GM18868 (cell line): Measurements from ENCODE around the gene LRRC27.

Experiments
- ATAC-seq: cut with Tn5 transposase; IDR thresholded peaks from one replicate; pipeline ENCODE4 v1.9.1; 2021; ENCODE audit warnings: mild to moderate bottlenecking, moderate library complexity; ENCODE audit not compliant: unreplicated experiment

The LRRC27 gene

DNA sequence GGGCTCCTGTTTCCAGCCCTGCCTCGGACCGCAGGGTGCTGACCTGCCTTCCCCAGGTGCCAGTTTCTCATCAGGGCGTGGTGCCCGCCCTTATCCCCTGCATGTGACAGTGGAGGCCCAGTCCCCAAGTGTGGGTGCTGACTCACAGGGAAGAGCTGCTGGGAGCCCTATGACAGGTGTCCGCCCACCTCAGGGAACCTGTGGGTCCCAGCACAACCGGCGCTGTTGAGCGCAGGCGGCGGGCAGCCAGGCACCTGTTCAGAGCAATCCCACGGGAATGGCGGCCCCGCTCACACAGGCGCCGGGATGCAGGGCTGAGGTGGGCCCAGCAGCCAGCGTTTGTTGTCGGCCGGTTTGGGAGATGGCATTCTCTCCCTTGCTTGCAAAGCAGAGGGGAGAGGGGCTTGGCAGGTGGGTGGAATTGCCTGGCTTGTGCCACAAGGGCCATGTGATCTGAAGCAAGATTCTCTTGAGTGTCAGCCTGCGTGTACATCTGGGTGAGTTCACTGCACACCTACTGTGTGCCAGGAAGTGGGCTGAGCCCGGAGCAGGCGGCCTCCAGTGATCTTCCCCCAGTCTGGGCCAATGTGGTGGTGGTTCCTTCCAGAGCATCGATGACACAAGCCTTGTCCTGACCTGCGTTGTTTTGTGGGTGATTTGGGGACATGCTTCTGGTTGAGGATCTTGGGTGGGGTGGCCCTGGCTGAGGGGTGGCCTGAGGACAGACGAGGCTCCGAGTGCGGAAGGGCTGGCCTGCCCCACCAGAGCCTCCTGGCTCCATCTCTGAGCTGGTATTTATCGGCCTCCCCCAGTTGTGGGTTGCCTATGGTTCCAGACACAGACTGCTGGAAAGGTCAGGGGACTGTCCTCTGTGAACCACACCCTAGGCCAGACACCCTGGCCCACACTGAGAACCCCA lies 67.4 kb downstream of the LRRC27 start:
- ATAC-seq = no peak

- ATAC-seq = no peak
These were observed 68.1 kb downstream of the LRRC27 start for GRCh38 chr10:132400041-132400546.

- no peak for ATAC-seq
These were observed 68.7 kb downstream of the LRRC27 start for GRCh38 chr10:132400547-132401151.

DNA sequence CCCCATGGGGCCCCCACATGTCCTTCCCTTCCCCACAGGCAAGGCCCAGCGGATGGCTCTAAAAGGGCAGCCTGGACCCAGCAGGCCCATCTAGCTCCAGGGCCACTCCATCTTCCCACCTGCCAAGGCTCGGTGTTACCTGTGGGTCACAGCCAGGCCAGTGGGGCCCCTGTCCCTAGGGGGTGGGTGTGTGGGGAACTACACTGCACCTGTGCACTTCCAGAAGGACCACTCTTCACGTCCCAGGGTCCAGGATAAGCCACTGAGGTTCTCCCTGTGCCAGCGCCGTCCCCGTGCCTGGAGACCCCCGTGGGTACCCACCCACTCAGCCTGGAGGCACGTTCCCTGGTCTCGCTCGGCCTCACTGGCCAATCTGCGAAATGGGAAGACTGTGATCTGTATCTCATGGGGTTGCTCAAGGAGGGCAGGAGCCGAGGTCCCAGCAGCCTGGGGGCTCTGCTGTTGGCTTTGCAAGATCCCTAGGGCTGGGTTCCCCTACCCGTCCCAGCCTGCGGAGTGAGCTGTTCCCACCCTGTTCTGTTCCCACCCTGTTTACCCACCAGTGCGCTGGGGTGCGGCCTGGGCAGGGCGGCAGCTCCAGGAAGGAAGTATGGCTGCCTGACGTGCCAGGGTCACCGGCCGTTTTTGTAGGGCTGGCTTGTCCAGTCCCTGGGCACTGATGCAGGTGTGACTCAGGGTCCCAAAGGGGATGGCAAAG lies 69.6 kb downstream of the LRRC27 start:
- no peak for ATAC-seq

- ATAC-seq = no peak
These were observed 70.8 kb downstream of the LRRC27 start for GRCh38 chr10:132402781-132403241.

DNA sequence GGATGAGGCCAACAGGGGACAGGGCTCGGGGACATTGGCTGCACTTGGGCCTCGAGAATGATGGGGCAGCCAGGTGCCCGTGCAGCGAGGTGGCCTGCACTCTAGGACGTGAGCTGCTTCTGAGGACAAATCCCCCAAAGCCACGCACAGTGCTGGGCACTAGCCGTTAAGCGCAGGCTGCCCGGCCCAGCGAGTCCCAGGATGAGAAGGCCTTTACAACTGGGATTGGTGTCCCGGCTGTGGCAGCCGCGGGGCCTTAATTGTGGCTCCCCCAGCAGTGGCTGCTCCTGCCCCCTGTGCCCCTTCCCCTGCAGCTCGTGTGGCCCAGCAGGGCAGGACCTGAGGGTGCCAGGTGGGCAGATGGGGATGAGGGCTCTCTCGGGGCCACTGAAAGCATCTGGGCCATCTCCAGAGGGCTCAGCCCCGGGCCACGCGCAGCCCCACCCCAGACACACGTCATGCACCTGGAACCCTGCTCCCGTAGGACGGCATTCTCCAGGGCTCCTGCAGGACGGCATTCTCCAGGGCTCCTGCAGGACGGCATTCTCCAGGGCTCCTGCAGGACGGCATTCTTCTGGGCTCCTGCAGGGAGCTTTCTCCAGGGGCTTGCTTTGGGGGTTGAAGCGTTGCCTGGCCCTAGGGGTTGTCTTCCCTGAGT lies 71.6 kb downstream of the LRRC27 start:
- no peak for ATAC-seq

- no peak for ATAC-seq
These were observed 72.3 kb downstream of the LRRC27 start for GRCh38 chr10:132404169-132404880.

- no peak for ATAC-seq
These were observed 73.0 kb downstream of the LRRC27 start for GRCh38 chr10:132404911-132405462.

- no peak for ATAC-seq
These were observed 73.5 kb downstream of the LRRC27 start for GRCh38 chr10:132405463-132405991.

DNA sequence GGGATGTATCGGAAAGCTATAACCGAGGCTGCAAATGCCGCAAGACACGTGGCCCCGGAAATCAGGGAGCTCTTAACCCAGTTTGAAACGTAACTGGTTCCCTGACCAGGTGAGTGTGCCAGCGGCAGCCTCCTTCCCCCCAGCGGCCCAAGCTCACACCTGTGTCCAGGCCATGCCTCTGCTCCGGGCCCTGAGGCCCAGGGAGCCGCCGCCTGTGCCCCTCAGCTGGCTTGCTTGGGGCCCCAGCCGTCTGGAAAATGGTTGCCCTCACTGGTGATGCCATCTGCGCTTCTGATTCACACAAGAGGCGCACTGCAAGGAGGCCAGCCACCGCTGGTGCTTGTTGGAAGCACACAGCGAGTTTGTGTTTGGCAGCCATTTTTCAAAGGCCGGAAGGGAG lies 74.2 kb downstream of the LRRC27 start:
- ATAC-seq = no peak

GRCh38 chr10:132406750-132407149 lies 74.8 kb downstream of the LRRC27 start:
- ATAC-seq = no peak

DNA sequence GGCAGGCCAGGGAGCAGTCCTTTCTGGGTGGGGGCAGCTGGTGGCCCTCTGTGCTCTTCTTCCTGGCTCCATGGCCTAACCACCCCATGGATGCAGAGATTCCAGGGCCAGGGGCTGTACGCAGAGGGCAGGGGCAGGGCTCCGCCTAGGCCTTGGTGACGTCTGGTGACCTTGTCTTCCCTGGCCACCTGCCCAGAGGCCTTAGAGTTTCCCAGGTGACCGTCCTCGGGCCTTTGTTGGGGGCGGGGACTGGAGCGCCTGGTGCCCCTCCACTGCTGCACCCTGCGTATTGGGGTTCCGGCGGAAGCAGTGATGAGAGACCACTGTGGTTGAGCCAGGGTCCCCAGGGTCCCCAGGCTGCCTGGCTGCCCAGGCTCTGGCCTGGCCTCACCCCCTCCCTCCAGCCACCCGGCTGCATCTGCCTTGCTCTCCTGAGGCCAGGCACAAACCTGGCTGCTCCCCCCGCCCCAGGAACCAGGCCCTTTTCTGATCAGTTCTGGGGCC lies 75.3 kb downstream of the LRRC27 start:
- ATAC-seq = no peak

GRCh38 chr10:132407846-132408278 lies 75.9 kb downstream of the LRRC27 start:
- peak; percentile 48 for ATAC-seq

DNA sequence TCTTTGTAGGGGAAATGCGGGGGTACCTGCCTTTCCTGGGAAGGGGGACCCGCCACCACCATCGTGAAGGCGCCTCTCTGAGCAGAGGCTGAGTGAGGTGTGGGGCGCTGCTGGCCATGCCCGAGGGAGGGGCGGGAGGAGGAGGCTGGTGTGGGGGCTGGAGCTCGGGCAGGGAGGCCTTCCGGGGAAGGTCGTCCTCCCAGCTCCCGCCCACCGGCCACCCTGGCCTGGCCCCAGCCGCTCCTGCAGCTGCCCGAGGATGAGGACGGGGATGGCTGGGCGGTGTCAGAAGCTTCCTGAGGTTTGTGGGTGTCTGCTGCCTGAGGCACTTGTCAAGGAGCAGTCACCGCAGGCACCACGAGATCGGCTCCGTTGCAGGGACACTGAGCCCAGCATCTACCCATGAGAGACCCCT lies 76.4 kb downstream of the LRRC27 start:
- ATAC-seq = peak; percentile 28

DNA sequence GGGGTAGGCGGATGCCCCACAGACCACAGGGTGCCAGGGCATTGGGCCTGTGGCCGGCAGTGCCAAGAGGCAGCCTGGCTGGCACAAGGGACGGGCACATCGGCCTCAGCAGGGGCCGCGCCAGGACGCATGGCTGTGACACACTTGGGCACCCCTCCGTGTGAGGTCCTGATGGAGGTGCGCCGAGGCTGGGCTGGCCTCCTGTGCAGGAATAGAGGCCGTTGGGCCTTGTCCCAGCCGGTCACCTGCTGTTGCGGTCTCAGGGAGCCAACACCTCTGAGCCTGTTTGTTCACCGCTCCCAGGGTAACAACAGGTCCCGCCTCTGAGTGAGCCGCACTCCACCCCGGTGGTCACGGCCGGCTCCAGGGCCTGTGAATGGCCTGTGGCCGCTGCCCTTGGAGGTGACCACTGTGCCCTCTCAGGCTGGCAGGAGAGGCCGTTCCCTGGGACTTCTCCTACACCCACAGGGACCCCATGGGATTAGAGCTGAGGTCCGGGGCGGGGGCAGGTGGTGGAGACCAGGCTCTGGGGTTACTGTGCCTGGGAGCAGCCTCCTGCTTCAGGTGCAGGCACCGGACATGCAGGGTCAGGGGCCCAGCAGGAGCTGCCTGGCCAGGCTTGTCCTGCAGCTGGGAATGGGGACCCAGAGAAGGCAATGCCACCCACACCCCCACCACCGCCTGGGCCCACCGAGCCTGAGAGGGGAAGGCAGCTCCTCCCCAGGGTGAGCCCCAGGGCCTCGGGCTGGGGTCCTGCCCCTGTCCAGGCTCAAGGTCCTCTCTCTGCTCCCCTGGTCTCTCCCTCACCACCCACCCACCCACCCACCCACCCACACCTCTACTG lies 77.1 kb downstream of the LRRC27 start:
- ATAC-seq = no peak

- no peak for ATAC-seq
These were observed 77.7 kb downstream of the LRRC27 start for GRCh38 chr10:132409667-132410028.

DNA sequence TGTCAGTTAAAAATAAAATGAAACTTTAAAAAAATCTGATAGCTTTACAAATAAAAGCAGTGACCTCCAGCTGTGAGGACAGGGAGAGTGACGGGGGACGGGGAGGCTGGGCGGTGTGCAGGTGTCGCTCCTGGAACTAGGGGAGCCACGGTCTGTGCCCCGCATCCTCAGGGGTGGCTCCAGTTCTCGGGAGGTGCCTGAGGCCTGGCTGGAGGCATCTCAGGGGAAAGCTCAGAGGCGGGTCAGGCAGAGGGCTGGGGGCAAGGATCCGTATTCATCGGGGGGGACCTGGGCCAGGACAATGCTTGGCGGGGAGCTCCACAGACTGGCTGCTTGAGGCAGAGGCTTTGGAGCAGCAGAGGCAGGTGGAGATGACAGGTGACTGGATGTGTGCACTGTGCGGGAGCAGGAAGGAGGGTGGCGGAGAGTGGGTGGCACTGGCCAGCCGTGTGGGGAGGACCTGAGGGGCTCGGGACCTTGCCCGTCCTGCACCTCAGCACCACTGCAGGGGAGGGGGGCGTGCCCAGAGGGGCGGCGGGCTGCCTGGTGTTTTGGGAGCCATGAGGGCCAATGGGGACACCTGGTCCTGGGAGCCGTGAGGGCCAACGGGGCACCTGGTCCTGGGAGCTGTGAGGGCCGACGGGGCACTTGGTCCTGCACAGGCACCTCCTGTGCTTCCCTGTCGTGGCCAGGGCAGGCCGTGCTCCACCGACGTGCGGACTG lies 78.2 kb downstream of the LRRC27 start:
- no peak for ATAC-seq
